Measurements from ENCODE around the gene SEC14L3. TPM values are rescaled to one million over a fixed set of nuclear protein-coding genes. Genes with fewer than 3 reads are reported as not detected.
A peak's percentile ranks its signal among the peaks of the same experiment; 100 is the strongest.

Gene SEC14L3
- total and polyA plus RNA-seq, 2 of the 13 experiments (the other 11 are each of a cell fraction or from before 2014, with no cell fraction given): not detected

DNA sequence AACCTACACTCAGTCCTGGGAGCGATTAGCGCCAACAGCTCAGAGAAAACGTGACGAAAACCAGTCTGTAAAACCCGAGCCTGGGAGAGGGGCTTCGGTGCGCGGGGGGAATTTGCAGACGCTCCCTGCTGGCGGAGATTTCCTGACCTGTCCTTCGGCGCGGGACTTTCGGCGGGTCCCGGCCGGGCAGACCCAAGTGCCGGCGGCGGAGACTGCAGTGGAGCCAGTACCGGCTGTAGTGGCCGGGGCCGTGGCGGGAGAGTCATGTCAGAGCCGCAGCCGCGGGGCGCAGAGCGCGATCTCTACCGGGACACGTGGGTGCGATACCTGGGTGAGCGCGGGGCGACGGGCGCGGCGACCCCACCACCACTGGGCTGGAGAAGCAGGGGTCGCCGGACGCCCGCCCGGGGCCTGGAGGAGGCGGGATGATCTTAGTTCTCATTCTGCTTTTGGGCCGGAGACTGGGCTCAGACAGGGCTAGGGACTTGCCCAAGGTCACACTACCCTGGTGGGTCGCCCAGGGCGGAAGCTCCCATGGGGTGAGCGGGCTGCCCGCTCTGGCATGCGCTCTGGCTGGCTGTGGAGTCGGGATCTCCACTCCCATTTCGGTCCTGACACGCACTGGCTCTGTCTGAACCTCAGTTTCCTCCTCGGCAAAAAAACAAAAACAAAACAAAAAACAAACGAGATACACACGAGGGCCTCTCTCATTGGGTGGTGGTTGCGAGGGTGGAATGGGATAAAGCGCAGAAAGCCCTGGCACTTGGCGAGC is 46.0 kb downstream of the SEC14L3 start, which contains the start of gene MTFP1 (continued):
- peak; percentile 69; the same call in 1 of the 2 replicates for TF ChIP-seq ZKSCAN8 (CRISPR knock-in tag; IDR thresholded peaks at IDR 0.05; ENCODE audit: borderline replicate concordance)
- TF ChIP-seq, protein P1, sequence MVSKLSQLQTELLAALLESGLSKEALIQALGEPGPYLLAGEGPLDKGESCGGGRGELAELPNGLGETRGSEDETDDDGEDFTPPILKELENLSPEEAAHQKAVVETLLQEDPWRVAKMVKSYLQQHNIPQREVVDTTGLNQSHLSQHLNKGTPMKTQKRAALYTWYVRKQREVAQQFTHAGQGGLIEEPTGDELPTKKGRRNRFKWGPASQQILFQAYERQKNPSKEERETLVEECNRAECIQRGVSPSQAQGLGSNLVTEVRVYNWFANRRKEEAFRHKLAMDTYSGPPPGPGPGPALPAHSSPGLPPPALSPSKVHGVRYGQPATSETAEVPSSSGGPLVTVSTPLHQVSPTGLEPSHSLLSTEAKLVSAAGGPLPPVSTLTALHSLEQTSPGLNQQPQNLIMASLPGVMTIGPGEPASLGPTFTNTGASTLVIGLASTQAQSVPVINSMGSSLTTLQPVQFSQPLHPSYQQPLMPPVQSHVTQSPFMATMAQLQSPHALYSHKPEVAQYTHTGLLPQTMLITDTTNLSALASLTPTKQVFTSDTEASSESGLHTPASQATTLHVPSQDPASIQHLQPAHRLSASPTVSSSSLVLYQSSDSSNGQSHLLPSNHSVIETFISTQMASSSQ (IDR thresholded peaks at IDR 0.05; ENCODE audit: low read depth): no peak
- TF ChIP-seq, protein P1 (CRISPR knock-in tag; IDR thresholded peaks at IDR 0.05; ENCODE audit: borderline replicate concordance): no peak
- no peak for TF ChIP-seq CCDC6 (CRISPR knock-in tag; IDR thresholded peaks at IDR 0.05)
- TF ChIP-seq SIX4 (CRISPR knock-in tag; IDR thresholded peaks at IDR 0.05): no peak
- TF ChIP-seq ZNF34 (CRISPR knock-in tag; IDR thresholded peaks at IDR 0.05; ENCODE audit: borderline replicate concordance): no peak
- no peak for TF ChIP-seq STAT6 (CRISPR knock-in tag; IDR thresholded peaks at IDR 0.05; ENCODE audit: borderline replicate concordance)
- no peak for TF ChIP-seq HNRNPK (IDR thresholded peaks at IDR 0.05; ENCODE audit: low read depth, low read length, poor library complexity, severe bottlenecking)
- TF ChIP-seq SMAD9 (CRISPR knock-in tag; IDR thresholded peaks at IDR 0.05): no peak
- TF ChIP-seq NCOA2 (CRISPR knock-in tag; IDR thresholded peaks at IDR 0.05): no peak; the same call in 1 of the 2 replicates
- no peak for TF ChIP-seq SALL2 (CRISPR knock-in tag; IDR thresholded peaks at IDR 0.05)
- 0 out of 2 replicates have a peak, but pooled peaks have one; percentile 6 for TF ChIP-seq ZNF839 (CRISPR knock-in tag; IDR thresholded peaks at IDR 0.05; ENCODE audit: borderline replicate concordance)
- TF ChIP-seq, protein P2, sequence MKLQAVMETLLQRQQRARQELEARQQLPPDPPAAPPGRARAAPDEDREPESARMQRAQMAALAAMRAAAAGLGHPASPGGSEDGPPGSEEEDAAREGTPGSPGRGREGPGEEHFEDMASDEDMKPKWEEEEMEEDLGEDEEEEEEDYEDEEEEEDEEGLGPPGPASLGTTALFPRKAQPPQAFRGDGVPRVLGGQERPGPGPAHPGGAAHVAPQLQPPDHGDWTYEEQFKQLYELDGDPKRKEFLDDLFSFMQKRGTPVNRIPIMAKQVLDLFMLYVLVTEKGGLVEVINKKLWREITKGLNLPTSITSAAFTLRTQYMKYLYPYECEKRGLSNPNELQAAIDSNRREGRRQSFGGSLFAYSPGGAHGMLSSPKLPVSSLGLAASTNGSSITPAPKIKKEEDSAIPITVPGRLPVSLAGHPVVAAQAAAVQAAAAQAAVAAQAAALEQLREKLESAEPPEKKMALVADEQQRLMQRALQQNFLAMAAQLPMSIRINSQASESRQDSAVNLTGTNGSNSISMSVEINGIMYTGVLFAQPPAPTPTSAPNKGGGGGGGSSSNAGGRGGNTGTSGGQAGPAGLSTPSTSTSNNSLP (IDR thresholded peaks at IDR 0.05; ENCODE audit: low read depth, low read length): no peak
- TF ChIP-seq NONO (IDR thresholded peaks at IDR 0.05): no peak
- TF ChIP-seq NONO (CRISPR knock-in tag; conservative IDR thresholded peaks at IDR 0.05): peak; percentile 49; the same call in 1 of the 2 replicates
- TF ChIP-seq KDM4B (CRISPR knock-in tag; IDR thresholded peaks at IDR 0.05): no peak
- no peak for TF ChIP-seq RFX5 (IDR thresholded peaks at IDR 0.05; ENCODE audit: low read depth, low read length)
- no peak for TF ChIP-seq ZNF180 (CRISPR knock-in tag; IDR thresholded peaks at IDR 0.05; ENCODE audit: borderline replicate concordance, low read depth)
- no peak; the same call in 1 of the 2 replicates for TF ChIP-seq SPEN (CRISPR knock-in tag; IDR thresholded peaks at IDR 0.05; ENCODE audit: low read depth)
- TF ChIP-seq TMF1 (CRISPR knock-in tag; IDR thresholded peaks at IDR 0.05; ENCODE audit: low read depth): 0 out of 2 replicates have a peak, but pooled peaks have one; percentile 45
- no peak for TF ChIP-seq MAFF (IDR thresholded peaks at IDR 0.05; ENCODE audit: low read depth, low read length)
- peak; percentile 56 for TF ChIP-seq ZFX (CRISPR knock-in tag; IDR thresholded peaks at IDR 0.05; ENCODE audit: low read depth)

Measured in HepG2 (cell line).